Ovary (tissue), 9 donors: ENCODE data around the gene NEAT1. TPM values are rescaled to one million over a fixed set of nuclear protein-coding genes. Genes with fewer than 3 reads are reported as not detected.

Experiments used
- DNase-seq, 5 donors: peaks; one replicate each; pipeline ENCODE4 v3.0.0-alpha.2; 2019 to 2020
- H3K27ac ChIP-seq, 2 donors: fragments of 200-600 bp; one replicate each; pipeline versions ENCODE4 v1.5.1 to v1.8.0; 2019 to 2022
- H3K27me3 ChIP-seq: fragments of 200-600 bp; one replicate; pipeline ENCODE4 v1.8.0; 2022
- H3K36me3 ChIP-seq: fragments of 200-600 bp; sonication (generic); one replicate; pipeline ENCODE4 v1.5.1; 2019
- H3K4me1 ChIP-seq: one replicate; pipeline ENCODE4 v1.8.1; 2013; ENCODE audit warnings: mild to moderate bottlenecking, moderate library complexity; ENCODE audit not compliant: insufficient read depth
- H3K4me3 ChIP-seq: fragments of 200-600 bp; sonication (generic); one replicate; pipeline ENCODE4 v1.5.1; 2017
- H3K9me3 ChIP-seq, 2 donors: fragments of 200-600 bp in 1 of 2; sonication (generic) in 1 of 2; one replicate each; pipeline versions ENCODE4 v1.5.1 to v1.8.1; 2013 to 2019; ENCODE audit warnings: mild to moderate bottlenecking in 1 of 2, moderate library complexity in 1 of 2
- EP300 ChIP-seq: sonication (generic); formaldehyde crosslinking; IDR thresholded peaks from one replicate; pipeline ENCODE4 v1.6.1; 2017; ENCODE audit warnings: antibody characterized with exemption
- POLR2A ChIP-seq: fragments of 450-650 bp; IDR thresholded peaks from one replicate; pipeline ENCODE4 v1.6.1; 2017; ENCODE audit warnings: antibody characterized with exemption, mild to moderate bottlenecking, moderate library complexity
- WGBS, 3 donors: extraction: QIAGEN DNeasy Blood & Tissue Kit in 1 of 3; methylation state at CpG; one replicate each; pipeline versions ENCODE4 v1.1.5 to v1.1.7; 2013 to 2017; 5-methylcytosine and 5-hydroxymethylcytosine counted together
- intact Hi-C, 4 donors: fragments of 100-400 bp; cut with DNase I; formaldehyde crosslinking; loops; one replicate each; pipeline versions ENCODE4 v1.11.0 to v1.15.1; 2022 to 2023
- polyA plus RNA-seq, 2 donors: library from polyadenylated mRNA; stranded (reverse); fragments of 200-250 nt in 1 of 2; fragments of 350-450 nt in 1 of 2; fragmentation: Illumina TruSeq in 1 of 2; extraction: RNeasy Lipid Tissue Mini Kit (QIAGEN cat#74804) in 1 of 2; gene quantifications; one replicate each; pipeline ENCODE4 v1.2.3, GENCODE V29; 2013 to 2014
- total RNA-seq, 7 donors: library from RNA; depleted of rRNA in 2 of 7; stranded (reverse); fragments of >200 nt in 2 of 7; fragmentation: NEBNext Ultra II Directional in 3 of 7; extraction: Animal tissue kit (Norgen Biotek cat#: 25700) in 3 of 7; gene quantifications; one replicate each; pipeline versions ENCODE4 v1.1.0 to v1.2.4, GENCODE V29; 2016 to 2023
- TF ChIP-seq, protein P1 (sequence below), 3 donors: fragments of 450-650 bp in 2 of 3; fragments of 200-600 bp in 1 of 3; IDR thresholded peaks; one replicate each; pipeline versions ENCODE4 v1.5.1 to v1.8.0; 2016 to 2022; ENCODE audit warnings: antibody characterized with exemption in 3 of 3, mild to moderate bottlenecking in 1 of 3
- donor health status: DM: no; HTN: no; CAD: no; lungs with moderate emphysema.
- donor health status: DM: no; HTN: no; CAD: no.
- donor health status: Bipolar disorder and iron deficiency.
- donor health status: DM: yes; HTN: yes; CAD: no.
- donor health status: DM: no; HTN: no; CAD: no.
- donor health status: DM: yes; HTN: yes; CAD: no.

Gene NEAT1
- total and polyA plus RNA-seq, 9 donors: 175 to 850 (median 351) TPM

DNA sequence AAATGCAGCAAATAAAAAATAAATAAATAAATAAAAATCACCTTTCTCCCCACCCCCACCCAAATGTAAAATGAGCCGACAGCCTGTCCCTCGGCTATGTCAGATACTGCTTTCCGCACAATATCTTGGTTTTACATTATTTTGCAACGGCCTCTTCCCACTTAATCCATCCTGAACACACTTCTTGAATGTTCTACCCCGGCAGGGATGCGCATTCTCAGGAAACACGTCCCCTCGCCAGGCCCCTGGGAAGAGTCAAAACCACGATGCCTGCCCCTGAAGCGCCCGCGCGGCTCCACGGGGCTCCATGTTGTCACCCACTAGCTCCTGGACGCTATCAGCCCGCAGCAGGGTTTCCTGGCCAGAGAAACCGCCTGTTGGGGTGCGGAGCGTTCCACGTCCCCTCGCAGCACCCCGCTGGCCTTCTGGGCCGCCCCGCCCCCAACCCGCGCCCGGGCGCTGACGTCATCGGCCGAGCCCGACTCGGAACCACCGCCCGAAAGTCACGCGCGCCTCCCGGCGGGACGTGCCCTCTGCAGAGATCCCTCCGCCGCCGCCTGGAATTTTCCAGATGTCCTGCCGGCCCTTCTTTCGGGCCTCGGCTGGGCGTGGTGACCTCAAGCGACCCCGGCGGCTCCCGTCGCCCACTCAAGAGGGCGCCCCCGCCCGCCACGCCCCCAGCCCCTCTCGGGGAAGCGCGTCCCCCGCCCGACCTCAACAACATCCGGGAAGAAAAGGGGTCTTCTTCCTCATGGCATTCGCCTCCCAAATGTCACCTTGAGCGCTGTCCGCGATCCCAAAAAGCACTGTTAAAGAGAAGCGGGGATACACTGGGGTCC is 585 bp upstream of the NEAT1 start:
- Histone ChIP-seq H3K27ac (peak overlapping the region; percentile 96 to 97), H3K4me3 (peak overlapping the region; percentile 86), H3K9me3 (no peaks in the 10 kb centered on the region), H3K4me1 (peaks cover 19% of the 10 kb centered on the region), H3K36me3 (no peaks in the 10 kb centered on the region), H3K27me3 (no peaks in the 10 kb centered on the region)
- DNase-seq: peak; percentile 99 to 100 (median 99)
- 0 to 1% (median 0%) methylated on average over 63 to 68 of the region's 68 CpGs for WGBS, 3 donors
- TF ChIP-seq POLR2A (peak; percentile 91), EP300 (peak; percentile 99)
- TF ChIP-seq, protein P1, sequence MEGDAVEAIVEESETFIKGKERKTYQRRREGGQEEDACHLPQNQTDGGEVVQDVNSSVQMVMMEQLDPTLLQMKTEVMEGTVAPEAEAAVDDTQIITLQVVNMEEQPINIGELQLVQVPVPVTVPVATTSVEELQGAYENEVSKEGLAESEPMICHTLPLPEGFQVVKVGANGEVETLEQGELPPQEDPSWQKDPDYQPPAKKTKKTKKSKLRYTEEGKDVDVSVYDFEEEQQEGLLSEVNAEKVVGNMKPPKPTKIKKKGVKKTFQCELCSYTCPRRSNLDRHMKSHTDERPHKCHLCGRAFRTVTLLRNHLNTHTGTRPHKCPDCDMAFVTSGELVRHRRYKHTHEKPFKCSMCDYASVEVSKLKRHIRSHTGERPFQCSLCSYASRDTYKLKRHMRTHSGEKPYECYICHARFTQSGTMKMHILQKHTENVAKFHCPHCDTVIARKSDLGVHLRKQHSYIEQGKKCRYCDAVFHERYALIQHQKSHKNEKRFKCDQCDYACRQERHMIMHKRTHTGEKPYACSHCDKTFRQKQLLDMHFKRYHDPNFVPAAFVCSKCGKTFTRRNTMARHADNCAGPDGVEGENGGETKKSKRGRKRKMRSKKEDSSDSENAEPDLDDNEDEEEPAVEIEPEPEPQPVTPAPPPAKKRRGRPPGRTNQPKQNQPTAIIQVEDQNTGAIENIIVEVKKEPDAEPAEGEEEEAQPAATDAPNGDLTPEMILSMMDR (IDR thresholded peaks at IDR 0.05): peak in 1 of 3 donors; percentile 9
- intact Hi-C loops: loop anchor here (2.0 to 5.0 kb wide), 4 partner anchors 55 to 77 kb away; partner anchors contain the start of gene MALAT1 (in 3 of the 4)

DNA sequence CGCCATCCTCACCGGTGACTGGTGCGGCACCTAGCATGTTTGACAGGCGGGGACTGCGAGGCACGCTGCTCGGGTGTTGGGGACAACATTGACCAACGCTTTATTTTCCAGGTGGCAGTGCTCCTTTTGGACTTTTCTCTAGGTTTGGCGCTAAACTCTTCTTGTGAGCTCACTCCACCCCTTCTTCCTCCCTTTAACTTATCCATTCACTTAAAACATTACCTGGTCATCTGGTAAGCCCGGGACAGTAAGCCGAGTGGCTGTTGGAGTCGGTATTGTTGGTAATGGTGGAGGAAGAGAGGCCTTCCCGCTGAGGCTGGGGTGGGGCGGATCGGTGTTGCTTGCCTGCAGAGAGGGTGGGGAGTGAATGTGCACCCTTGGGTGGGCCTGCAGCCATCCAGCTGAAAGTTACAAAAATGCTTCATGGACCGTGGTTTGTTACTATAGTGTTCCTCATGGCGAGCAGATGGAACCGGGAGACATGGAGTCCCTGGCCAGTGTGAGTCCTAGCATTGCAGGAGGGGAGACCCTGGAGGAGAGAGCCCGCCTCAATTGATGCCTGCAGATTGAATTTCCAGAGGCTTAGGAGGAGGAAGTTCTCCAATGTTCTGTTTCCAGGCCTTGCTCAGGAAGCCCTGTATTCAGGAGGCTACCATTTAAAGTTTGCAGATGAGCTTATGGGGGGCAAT is 1.1 kb downstream of the NEAT1 start:
- intact Hi-C loops: loop anchor here (2.0 to 5.0 kb wide), 4 partner anchors 54 to 75 kb away; partner anchors contain the start of gene MALAT1 (in 3 of the 4)
- Histone ChIP-seq H3K4me1 (peaks cover 10% of the 10 kb centered on the region), H3K9me3 (no peaks in the 10 kb centered on the region), H3K27me3 (no peaks in the 10 kb centered on the region), H3K36me3 (no peaks in the 10 kb centered on the region), H3K4me3 (peak overlapping the region; percentile 86), H3K27ac (peak overlapping the region; percentile 96 to 97)
- peak in 4 of 5 donors; percentile 41 to 55 (median 46) for DNase-seq
- peak; percentile 6 for TF ChIP-seq POLR2A
- no peak for TF ChIP-seq EP300
- 2 to 11% (median 5%) methylated on average over 19 of the region's 19 CpGs for whole genome bisulfite sequencing, 3 donors

DNA sequence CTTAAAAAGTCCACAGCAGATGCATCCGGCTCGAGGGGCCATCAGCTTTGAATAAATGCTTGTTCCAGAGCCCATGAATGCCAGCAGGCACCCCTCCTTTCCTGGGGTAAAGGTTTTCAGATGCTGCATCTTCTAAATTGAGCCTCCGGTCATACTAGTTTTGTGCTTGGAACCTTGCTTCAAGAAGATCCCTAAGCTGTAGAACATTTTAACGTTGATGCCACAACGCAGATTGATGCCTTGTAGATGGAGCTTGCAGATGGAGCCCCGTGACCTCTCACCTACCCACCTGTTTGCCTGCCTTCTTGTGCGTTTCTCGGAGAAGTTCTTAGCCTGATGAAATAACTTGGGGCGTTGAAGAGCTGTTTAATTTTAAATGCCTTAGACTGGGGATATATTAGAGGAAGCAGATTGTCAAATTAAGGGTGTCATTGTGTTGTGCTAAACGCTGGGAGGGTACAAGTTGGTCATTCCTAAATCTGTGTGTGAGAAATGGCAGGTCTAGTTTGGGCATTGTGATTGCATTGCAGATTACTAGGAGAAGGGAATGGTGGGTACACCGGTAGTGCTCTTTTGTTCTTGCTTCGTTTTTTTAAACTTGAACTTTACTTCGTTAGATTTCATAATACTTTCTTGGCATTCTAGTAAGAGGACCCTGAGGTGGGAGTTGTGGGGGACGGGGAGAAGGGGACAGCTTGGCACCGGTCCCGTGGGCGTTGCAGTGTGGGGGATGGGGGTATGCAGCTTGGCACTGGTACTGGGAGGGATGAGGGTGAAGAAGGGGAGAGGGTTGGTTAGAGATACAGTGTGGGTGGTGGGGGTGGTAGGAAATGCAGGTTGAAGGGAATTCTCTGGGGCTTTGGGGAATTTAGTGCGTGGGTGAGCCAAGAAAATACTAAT is 1.9 kb downstream of the NEAT1 start:
- WGBS, 3 donors: 1 to 2% (median 1%) methylated on average over 18 of the region's 18 CpGs

More for the DNA sequence above, 1.9 kb downstream of the NEAT1 start:
- TF ChIP-seq, protein P1 (IDR thresholded peaks at IDR 0.05): peak in 1 of 3 donors; percentile 31
- TF ChIP-seq EP300: no peak
- peaks cover 8% of the 10 kb centered on the region for H3K4me1 ChIP-seq
- peak overlapping the region; percentile 96 to 97 for H3K27ac ChIP-seq
- no peaks in the 10 kb centered on the region for H3K9me3 ChIP-seq
- H3K4me3 ChIP-seq: peak overlapping the region; percentile 86
- H3K27me3 ChIP-seq: no peaks in the 10 kb centered on the region
- DNase-seq: peak in 4 of 5 donors; percentile 70 to 76 (median 74)
- intact Hi-C loops: loop anchor here in 2 of 4 donors (5.0 kb wide), 2 partner anchors 53 to 73 kb away; partner anchors contain the start of gene MALAT1 (in 1 of the 2)
- H3K36me3 ChIP-seq: no peaks in the 10 kb centered on the region
